K562 (cell line): ENCODE data around the gene ZBED2. TPM values are rescaled to one million over a fixed set of nuclear protein-coding genes. Genes with fewer than 3 reads are reported as not detected.

ENCODE experiments used
- ATAC-seq: fragments of 200-7000 bp; cut with Tn5 transposase; 3 replicates; pipeline ENCODE4 v1.9.1; 2020; ENCODE audit warnings: moderate library complexity
- BruUV-seq: library from RNA; stranded (reverse); fragments of 400-500 nt; replicated peaks from 2 replicates; lab custom pipeline; 2021; lab: Mats Ljungman, UMichigan
- CTCF ChIA-PET: fragments of 300-600 bp; formaldehyde crosslinking; extraction: SDS; loops from one replicate; lab custom pipeline; 2021; ENCODE audit warnings: low intra/inter-chr PET ratio; lab: Yijun Ruan, JAX
- POLR2A ChIA-PET: fragments of 300-600, 350-650 bp; sonication (Branson Sonifier 250); formaldehyde crosslinking; extraction: SDS; loops from one replicate; lab custom pipeline; 2021; ENCODE audit warnings: antibody characterized with exemption, inconsistent platforms; lab: Yijun Ruan, JAX
- DNase-seq, 4 experiments: peaks; one replicate each; pipeline versions ENCODE4 v3.0.0 to v3.0.0-alpha.2; 2011 to 2018; ENCODE audit warnings: low spot score in 3 of 4, mixed read lengths in 3 of 4; ENCODE audit errors: extremely low read depth in 1 of 4
- FAIRE-seq: peaks from 2 replicates; lab custom pipeline; 2011; peaks lifted over from hg19 to GRCh38; lab: Jason Lieb, UNC
- H2AFZ ChIP-seq: 2 replicates; pipeline ENCODE4 v1.6.0; 2011; ENCODE audit warnings: low read depth, low read length, control low read depth, inconsistent platforms
- H3K27ac ChIP-seq: fragments of 200-600 bp; 3 replicates; pipeline ENCODE4 v1.8.0; 2011; ENCODE audit warnings: low read depth, mild to moderate bottlenecking, control low read depth, inconsistent platforms, low read length, moderate library complexity, mixed read lengths; ENCODE audit errors: extremely low read depth
- H3K27me3 ChIP-seq, 2 experiments: fragments of 300-600 bp in 1 of 2; 2 replicates in 1 of 2; 3 replicates in 1 of 2; pipeline versions ENCODE4 v1.6.0 to v1.8.0; 2011; ENCODE audit warnings: inconsistent platforms in 2 of 2, low read length in 2 of 2, mild to moderate bottlenecking in 1 of 2, mixed read lengths in 1 of 2, moderate library complexity in 1 of 2; ENCODE audit not compliant: control insufficient read depth in 2 of 2, insufficient read depth in 2 of 2
- H3K36me3 ChIP-seq: fragments of 300-600 bp; 3 replicates; pipeline ENCODE4 v1.8.0; 2011; ENCODE audit warnings: mild to moderate bottlenecking, low read length, inconsistent platforms; ENCODE audit not compliant: control insufficient read depth, insufficient read depth
- H3K4me1 ChIP-seq, 2 experiments: fragments of 200-600 bp in 1 of 2; replicated peaks in 1 of 2; 2 replicates in 1 of 2; 3 replicates in 1 of 2; pipeline versions ENCODE4 v1.5.1 to v1.8.0; 2011; ENCODE audit warnings: inconsistent platforms in 2 of 2, low read length in 2 of 2, mild to moderate bottlenecking in 1 of 2, mixed read lengths in 1 of 2, moderate library complexity in 1 of 2; ENCODE audit not compliant: control insufficient read depth in 2 of 2, insufficient read depth in 2 of 2
- H3K4me2 ChIP-seq: 2 replicates; pipeline ENCODE4 v1.6.1; 2011; ENCODE audit warnings: low read length, control low read depth, inconsistent platforms, mixed read lengths; ENCODE audit not compliant: insufficient read depth
- H3K4me3 ChIP-seq: fragments of 200-600 bp; sonication (generic), shearing (Covaris generic); 2 replicates; pipeline ENCODE4 v1.5.1; 2016; ENCODE audit warnings: control low read depth, inconsistent platforms
- H3K79me2 ChIP-seq: fragments of 200-600 bp; 3 replicates; pipeline ENCODE4 v1.8.0; 2011; ENCODE audit warnings: low read length, inconsistent platforms; ENCODE audit not compliant: control insufficient read depth, insufficient read depth
- H3K9ac ChIP-seq, 2 experiments: 2 replicates each; pipeline versions ENCODE4 v1.6.0 to v1.6.1; 2011; ENCODE audit warnings: low read depth in 2 of 2, low read length in 2 of 2, control low read depth in 1 of 2, inconsistent platforms in 1 of 2, mild to moderate bottlenecking in 1 of 2, mixed read lengths in 1 of 2; ENCODE audit not compliant: insufficient read depth in 1 of 2
- H3K9me1 ChIP-seq: one replicate; pipeline ENCODE4 v1.6.0; 2011; ENCODE audit warnings: inconsistent platforms, mild to moderate bottlenecking, low read length, moderate library complexity; ENCODE audit not compliant: control insufficient read depth, insufficient read depth
- H3K9me3 ChIP-seq: replicated peaks from 2 replicates; pipeline ENCODE4 v1.5.1; 2011; ENCODE audit warnings: low read depth, low read length, inconsistent platforms; ENCODE audit not compliant: control insufficient read depth, insufficient read depth
- H4K20me1 ChIP-seq: replicated peaks from 2 replicates; pipeline ENCODE4 v1.6.1; 2011; ENCODE audit warnings: low read length, inconsistent platforms, mixed read lengths; ENCODE audit not compliant: control insufficient read depth, insufficient read depth
- HSF4 ChIP-seq: fragments of 250-450 bp; sonication (Bioruptor Pico); IDR thresholded peaks from 2 replicates; pipeline ENCODE4 v2.1.2; 2022; ENCODE audit warnings: mild to moderate bottlenecking, moderate library complexity, borderline replicate concordance
- NCOA2 ChIP-seq, 2 experiments: fragments of 450-650 bp; IDR thresholded peaks; 2 replicates each; pipeline ENCODE4 v1.6.1; 2018; ENCODE audit warnings: mild to moderate bottlenecking in 2 of 2, moderate library complexity in 1 of 2; ENCODE audit not compliant: partially characterized antibody in 2 of 2
- POLR2A ChIP-seq: fragments of 450-650 bp; conservative IDR thresholded peaks from 2 replicates; pipeline ENCODE4 v1.6.1; 2016
- RBM17 ChIP-seq: fragments of 200-400 bp; formaldehyde crosslinking; IDR thresholded peaks from 2 replicates; pipeline ENCODE4 v1.6.1; 2017; ENCODE audit warnings: low read depth, mild to moderate bottlenecking, low read length, borderline replicate concordance
- SIN3A ChIP-seq, 2 experiments: fragments of 150-350 bp in 1 of 2; IDR thresholded peaks; 2 replicates each; pipeline ENCODE4 v1.6.1; 2011 to 2016; ENCODE audit warnings: borderline replicate concordance in 2 of 2, low read depth in 2 of 2, low read length in 2 of 2, mild to moderate bottlenecking in 2 of 2, moderate library complexity in 2 of 2; ENCODE audit not compliant: control insufficient read depth in 1 of 2
- TSC22D4 ChIP-seq: fragments of 450-650 bp; IDR thresholded peaks from 2 replicates; pipeline ENCODE4 v1.6.1; 2016; ENCODE audit warnings: missing genetic modification characterization, missing biosample characterization, control low read depth
- ZEB2 ChIP-seq: fragments of 450-650 bp; IDR thresholded peaks from 2 replicates; pipeline ENCODE4 v1.6.1; 2016
- ZFP1 ChIP-seq: fragments of 450-650 bp; formaldehyde crosslinking; IDR thresholded peaks from 2 replicates; pipeline ENCODE4 v1.4.0; 2020; ENCODE audit warnings: mild to moderate bottlenecking, mixed read lengths
- ZNF224 ChIP-seq: sonication (generic); formaldehyde crosslinking; IDR thresholded peaks from 2 replicates; pipeline ENCODE4 v1.8.0; 2022; ENCODE audit warnings: mild to moderate bottlenecking, missing genetic modification reagents
- ZNF699 ChIP-seq: fragments of 250-450 bp; sonication (Bioruptor Pico); IDR thresholded peaks from 2 replicates; pipeline ENCODE4 v1.8.0; 2021; ENCODE audit warnings: mild to moderate bottlenecking, moderate library complexity; ENCODE audit not compliant: insufficient replicate concordance
- WGBS: fragments of 100-300 bp; shearing (Covaris generic); methylation state at CpG from one replicate; pipeline ENCODE4 v1.1.6; 2016; ENCODE audit warnings: low coverage, mixed read lengths; ENCODE audit not compliant: insufficient coverage; ENCODE audit errors: missing lambda C conversion rate; 5-methylcytosine and 5-hydroxymethylcytosine counted together
- in situ Hi-C: fragments of 300-500 bp; cut with MboI; formaldehyde crosslinking; loops from 4 replicates; pipeline ENCODE4 v1.15.0; 2018; ENCODE audit warnings: inconsistent platforms, mixed read lengths
- intact Hi-C: fragments of 100-400 bp; cut with micrococcal nuclease; formaldehyde crosslinking; loops from 2 replicates; pipeline ENCODE4 v1.14.2; 2022
- polyA plus RNA-seq, 8 experiments: library from polyadenylated mRNA; depleted of rRNA in 4 of 8; stranded (reverse) in 5 of 8; unstranded in 3 of 8; fragments of >200 nt; fragmentation: Nextera tagmentation in 2 of 8; fragmentation: Illumina TruSeq in 1 of 8; extraction: Ambion mirVana in 2 of 8; extraction: Trizol in 1 of 8; gene quantifications; 2 replicates each; pipeline versions ENCODE4 v1.2.1 to v1.2.3, GENCODE V29; 2011 to 2014; ENCODE audit warnings: inconsistent platforms in 1 of 8, missing spikeins in 1 of 8
- total RNA-seq, 7 experiments: library from RNA; depleted of rRNA in 6 of 7; stranded (reverse); fragments of >200 nt in 6 of 7; fragmentation: Illumina TruSeq in 2 of 7; extraction: Trizol in 2 of 7; gene quantifications; 2 replicates each; pipeline versions ENCODE4 v1.2.1 to v1.2.3, GENCODE V29; 2011 to 2021; ENCODE audit warnings: low replicate concordance in 1 of 7
- TF ChIP-seq, protein P1 (sequence below): fragments of 450-650 bp; formaldehyde crosslinking; IDR thresholded peaks from 2 replicates; pipeline ENCODE4 v1.4.0; 2022; ENCODE audit warnings: missing genetic modification characterization
- TF ChIP-seq, protein P2 (sequence below), 2 experiments: IDR thresholded peaks; 2 replicates each; pipeline ENCODE4 v1.6.1; 2012; ENCODE audit warnings: improper control_type of control experiment in 2 of 2, low read depth in 2 of 2, low read length in 2 of 2, borderline replicate concordance in 1 of 2

Gene ZBED2
- total and polyA plus RNA-seq, 9 of the 15 experiments (the other 6 are each of a cell fraction or from before 2014, with no cell fraction given), result 0.11 TPM; not detected in 8

DNA sequence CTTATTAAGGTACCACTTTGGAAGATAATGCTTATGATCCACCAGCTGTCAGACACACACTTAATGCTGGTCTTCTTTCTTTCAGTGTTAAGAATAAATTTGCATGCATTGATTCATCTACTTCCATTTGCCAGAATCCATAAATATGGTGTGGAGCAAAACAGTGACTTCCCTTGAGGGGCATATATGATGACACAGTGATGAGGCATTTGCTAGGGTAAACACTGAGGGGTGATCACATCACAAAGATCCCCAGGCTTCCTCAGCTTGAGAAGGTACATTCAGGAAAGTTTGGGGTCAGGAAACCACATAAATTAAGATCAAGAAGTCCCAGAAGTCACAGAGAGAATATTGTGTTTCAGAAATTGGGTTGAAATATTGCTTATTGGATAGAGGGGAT, 9.9 kb upstream of the ZBED2 start:
- no peak overlapping the region for H3K4me3 ChIP-seq
- FAIRE-seq, result no peak
- CTCF ChIA-PET, result no interaction called here
- no peak for DNase-seq
- in situ Hi-C loops, result no loop called here
- TF ChIP-seq ZNF699, result no peak
- POLR2A ChIA-PET, result interaction anchor here (0.6 kb wide), 1 partner anchor 184 kb away, joined by 3 read pairs; no protein-coding TSS in a partner anchor
- H3K9me3 ChIP-seq, result no peaks in the 10 kb centered on the region
- H3K79me2 ChIP-seq, result no peaks in the 10 kb centered on the region
- ATAC-seq, result no peak
- no peaks in the 10 kb centered on the region for H3K36me3 ChIP-seq
- H3K27me3 ChIP-seq, result no peaks in the 10 kb centered on the region
- H4K20me1 ChIP-seq, result no peaks in the 10 kb centered on the region
- no peaks in the 10 kb centered on the region for H3K4me1 ChIP-seq
- intact Hi-C loops, result no loop called here
- no peaks in the 10 kb centered on the region for H3K9me1 ChIP-seq
- no peak overlapping the region for H3K27ac ChIP-seq
- H2AFZ ChIP-seq, result no peak overlapping the region
- no peak overlapping the region for H3K4me2 ChIP-seq
- no TSS peak for BruUV-seq
- H3K9ac ChIP-seq, result no peak overlapping the region

DNA sequence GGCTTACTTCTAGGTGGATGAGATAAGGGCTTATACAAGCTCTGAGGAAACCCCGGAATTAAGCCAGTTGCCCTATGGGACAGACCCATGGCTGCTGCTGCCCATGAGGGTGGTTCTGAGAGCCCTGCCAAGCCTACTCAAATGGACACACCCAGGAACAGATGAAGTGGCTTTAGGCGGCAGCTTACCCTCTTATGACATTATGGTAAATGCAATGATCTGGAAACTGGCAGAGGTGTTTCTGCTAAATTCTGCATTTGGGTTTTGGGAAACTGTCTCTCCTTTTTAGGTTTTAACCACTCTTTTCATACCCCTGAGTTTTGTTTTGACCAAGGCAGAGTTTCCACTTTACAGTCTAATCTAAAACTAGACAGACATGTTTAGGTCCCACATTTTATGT, 9.0 kb upstream of the ZBED2 start:
- 7% methylated on average over 2 of the region's 2 CpGs for WGBS
- DNase-seq (no peak), ATAC-seq (no peak), FAIRE-seq (no peak)
- Histone ChIP-seq H3K9ac (no peak overlapping the region), H3K9me3 (no peaks in the 10 kb centered on the region), H3K36me3 (no peaks in the 10 kb centered on the region), H3K27ac (no peak overlapping the region), H2AFZ (no peak overlapping the region), H3K4me1 (no peaks in the 10 kb centered on the region), H3K79me2 (no peaks in the 10 kb centered on the region), H3K4me3 (no peak overlapping the region), H3K4me2 (no peak overlapping the region), H3K9me1 (no peaks in the 10 kb centered on the region), H4K20me1 (no peaks in the 10 kb centered on the region), H3K27me3 (no peaks in the 10 kb centered on the region)
- BruUV-seq, result no TSS peak
- ChIA-PET POLR2A (interaction anchor here (0.6 kb wide), 1 partner anchor 14 kb away, joined by 3 read pairs; no protein-coding TSS in a partner anchor), CTCF (no interaction called here)
- intact Hi-C loops (no loop called here), in situ Hi-C loops (no loop called here)
- TF ChIP-seq POLR2A (no peak), ZEB2 (no peak), RBM17 (no peak), SIN3A (IDR thresholded peaks at IDR 0.05; ENCODE audit: borderline replicate concordance in 2 of 2, control insufficient read depth in 1 of 2, low read depth in 2 of 2, low read length in 2 of 2) (no peak), HSF4 (CRISPR knock-in tag) (no peak), NCOA2 (IDR thresholded peaks at IDR 0.05; ENCODE audit: partially characterized antibody in 2 of 2) (no peak), ZNF224 (CRISPR knock-in tag) (no peak), ZFP1 (CRISPR knock-in tag) (no peak), TSC22D4 (tag) (no peak)
- TF ChIP-seq, protein P1, sequence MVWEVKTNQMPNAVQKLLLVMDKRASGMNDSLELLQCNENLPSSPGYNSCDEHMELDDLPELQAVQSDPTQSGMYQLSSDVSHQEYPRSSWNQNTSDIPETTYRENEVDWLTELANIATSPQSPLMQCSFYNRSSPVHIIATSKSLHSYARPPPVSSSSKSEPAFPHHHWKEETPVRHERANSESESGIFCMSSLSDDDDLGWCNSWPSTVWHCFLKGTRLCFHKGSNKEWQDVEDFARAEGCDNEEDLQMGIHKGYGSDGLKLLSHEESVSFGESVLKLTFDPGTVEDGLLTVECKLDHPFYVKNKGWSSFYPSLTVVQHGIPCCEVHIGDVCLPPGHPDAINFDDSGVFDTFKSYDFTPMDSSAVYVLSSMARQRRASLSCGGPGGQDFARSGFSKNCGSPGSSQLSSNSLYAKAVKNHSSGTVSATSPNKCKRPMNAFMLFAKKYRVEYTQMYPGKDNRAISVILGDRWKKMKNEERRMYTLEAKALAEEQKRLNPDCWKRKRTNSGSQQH, result no peak
- TF ChIP-seq, protein P2, sequence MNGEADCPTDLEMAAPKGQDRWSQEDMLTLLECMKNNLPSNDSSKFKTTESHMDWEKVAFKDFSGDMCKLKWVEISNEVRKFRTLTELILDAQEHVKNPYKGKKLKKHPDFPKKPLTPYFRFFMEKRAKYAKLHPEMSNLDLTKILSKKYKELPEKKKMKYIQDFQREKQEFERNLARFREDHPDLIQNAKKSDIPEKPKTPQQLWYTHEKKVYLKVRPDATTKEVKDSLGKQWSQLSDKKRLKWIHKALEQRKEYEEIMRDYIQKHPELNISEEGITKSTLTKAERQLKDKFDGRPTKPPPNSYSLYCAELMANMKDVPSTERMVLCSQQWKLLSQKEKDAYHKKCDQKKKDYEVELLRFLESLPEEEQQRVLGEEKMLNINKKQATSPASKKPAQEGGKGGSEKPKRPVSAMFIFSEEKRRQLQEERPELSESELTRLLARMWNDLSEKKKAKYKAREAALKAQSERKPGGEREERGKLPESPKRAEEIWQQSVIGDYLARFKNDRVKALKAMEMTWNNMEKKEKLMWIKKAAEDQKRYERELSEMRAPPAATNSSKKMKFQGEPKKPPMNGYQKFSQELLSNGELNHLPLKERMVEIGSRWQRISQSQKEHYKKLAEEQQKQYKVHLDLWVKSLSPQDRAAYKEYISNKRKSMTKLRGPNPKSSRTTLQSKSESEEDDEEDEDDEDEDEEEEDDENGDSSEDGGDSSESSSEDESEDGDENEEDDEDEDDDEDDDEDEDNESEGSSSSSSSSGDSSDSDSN (IDR thresholded peaks at IDR 0.05; ENCODE audit: borderline replicate concordance in 1 of 2, low read depth in 2 of 2, low read length in 2 of 2), result no peak
